ENCODE results near the gene FOXP1. TPM values are rescaled to one million over a fixed set of nuclear protein-coding genes. Genes with fewer than 3 reads are reported as not detected.

FOXP1 gene
- total and polyA plus RNA-seq, 2 experiments from 2014 or later, result 37.4 to 59.9 TPM

- Histone ChIP-seq H3K27ac (no peak overlapping the region), H4K20me1 (ENCODE audit: insufficient read depth) (no peaks in the 10 kb centered on the region), H3K4me1 (ENCODE audit: insufficient read depth) (peaks cover 10% of the 10 kb centered on the region), H3K9me2 (ENCODE audit: insufficient read depth) (no peaks in the 10 kb centered on the region), H3K27me3 (replicated peaks; ENCODE audit: insufficient read depth) (no peaks in the 10 kb centered on the region), H3K79me2 (ENCODE audit: insufficient read depth) (no peaks in the 10 kb centered on the region), H3K4me3 (no peak overlapping the region), H2AFZ (no peak overlapping the region), H3K9me3 (ENCODE audit: low read depth) (no peaks in the 10 kb centered on the region), H3K36me3 (ENCODE audit: low read depth) (no peaks in the 10 kb centered on the region), H3K4me2 (ENCODE audit: unreplicated experiment) (no peak overlapping the region), H3K9ac (no peak overlapping the region), H3F3A (ENCODE audit: insufficient read depth) (no peaks in the 10 kb centered on the region)
- DNase-seq, result no peak
- TF ChIP-seq EZH2phosphoT487 (IDR thresholded peaks at IDR 0.05; ENCODE audit: insufficient read depth, low read depth), result no peak
- TF ChIP-seq EZH2 (IDR thresholded peaks at IDR 0.05; ENCODE audit: insufficient read depth, poor library complexity, severe bottlenecking), result no peak
- WGBS, 2 experiments (ENCODE audit: low coverage in 1 of 2, low lambda C conversion rate in 2 of 2, missing lambda C conversion rate in 2 of 2), result 93 to 99% methylated on average over 8 of the region's 8 CpGs
- in situ Hi-C loops (cut with MboI), result no loop called here
Observed at GRCh38 chr3:71240034-71240433, 343.5 kb downstream of the FOXP1 start.

DNA sequence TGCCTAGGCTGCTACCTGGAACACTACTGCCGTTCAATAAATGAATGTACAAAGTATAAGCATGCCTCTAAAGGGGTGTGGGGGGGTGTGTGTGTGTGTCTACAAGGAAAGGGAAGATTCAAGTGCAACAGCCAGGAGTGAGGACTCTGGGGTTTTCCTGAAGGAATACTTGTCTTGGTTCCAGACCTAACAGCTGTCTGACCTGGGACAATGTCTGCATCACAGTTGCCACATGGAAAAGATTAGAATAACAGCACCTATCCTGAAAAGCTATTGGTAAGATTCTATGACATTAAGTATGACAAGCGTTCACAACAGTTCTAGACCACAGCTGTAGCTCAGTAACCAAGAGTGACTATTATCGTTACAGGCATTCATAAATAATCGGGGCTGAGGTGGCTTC lies 345.2 kb downstream of the FOXP1 start:
- 92 to 94% methylated on average over 4 of the region's 4 CpGs for WGBS, 2 experiments (ENCODE audit: low coverage in 1 of 2, low lambda C conversion rate in 2 of 2, missing lambda C conversion rate in 2 of 2)
- no peaks in the 10 kb centered on the region for H3F3A ChIP-seq (ENCODE audit: insufficient read depth)
- no peak overlapping the region for H3K9ac ChIP-seq
- H3K9me3 ChIP-seq (ENCODE audit: low read depth), result no peaks in the 10 kb centered on the region
- H3K27me3 ChIP-seq (replicated peaks; ENCODE audit: insufficient read depth), result no peaks in the 10 kb centered on the region
- DNase-seq, result no peak
- H4K20me1 ChIP-seq (ENCODE audit: insufficient read depth), result no peaks in the 10 kb centered on the region
- in situ Hi-C loops (cut with MboI), result no loop called here
- no peaks in the 10 kb centered on the region for H3K9me2 ChIP-seq (ENCODE audit: insufficient read depth)
- no peak for TF ChIP-seq EZH2 (IDR thresholded peaks at IDR 0.05; ENCODE audit: insufficient read depth, poor library complexity, severe bottlenecking)
- no peak for TF ChIP-seq EZH2phosphoT487 (IDR thresholded peaks at IDR 0.05; ENCODE audit: insufficient read depth, low read depth)
- H3K27ac ChIP-seq, result no peak overlapping the region
- H3K79me2 ChIP-seq (ENCODE audit: insufficient read depth), result no peaks in the 10 kb centered on the region
- no peak overlapping the region for H3K4me2 ChIP-seq (ENCODE audit: unreplicated experiment)
- no peaks in the 10 kb centered on the region for H3K36me3 ChIP-seq (ENCODE audit: low read depth)
- H3K4me3 ChIP-seq, result no peak overlapping the region
- no peaks in the 10 kb centered on the region for H3K4me1 ChIP-seq (ENCODE audit: insufficient read depth)
- H2AFZ ChIP-seq, result no peak overlapping the region

DNA sequence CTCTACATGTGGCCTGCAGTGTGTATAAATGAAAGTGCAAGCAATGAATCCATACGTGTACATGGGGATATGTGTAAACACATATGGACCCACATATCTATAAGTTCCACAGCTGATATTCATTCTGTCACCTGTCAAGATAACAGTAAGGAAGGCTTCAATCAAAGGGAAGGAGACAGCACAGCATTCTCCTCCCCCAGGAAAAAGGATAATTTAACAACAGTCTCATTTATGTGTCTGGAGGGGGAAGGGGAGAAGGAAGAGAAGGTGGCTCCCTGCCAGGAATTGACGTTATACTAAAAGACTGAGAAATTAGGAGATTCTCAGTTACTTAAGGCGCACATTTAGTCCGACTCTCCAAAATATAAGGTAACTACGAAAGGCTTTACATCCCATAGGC lies 345.9 kb downstream of the FOXP1 start:
- no peaks in the 10 kb centered on the region for H3K9me3 ChIP-seq (ENCODE audit: low read depth)
- no peaks in the 10 kb centered on the region for H3K79me2 ChIP-seq (ENCODE audit: insufficient read depth)
- in situ Hi-C loops (cut with MboI), result no loop called here
- H3K27me3 ChIP-seq (replicated peaks; ENCODE audit: insufficient read depth), result no peaks in the 10 kb centered on the region
- no peaks in the 10 kb centered on the region for H4K20me1 ChIP-seq (ENCODE audit: insufficient read depth)
- H3K9ac ChIP-seq, result no peak overlapping the region
- no peak overlapping the region for H3K27ac ChIP-seq
- H3K4me3 ChIP-seq, result no peak overlapping the region
- TF ChIP-seq EZH2phosphoT487 (IDR thresholded peaks at IDR 0.05; ENCODE audit: insufficient read depth, low read depth) (no peak), EZH2 (IDR thresholded peaks at IDR 0.05; ENCODE audit: insufficient read depth, poor library complexity, severe bottlenecking) (no peak)
- no peaks in the 10 kb centered on the region for H3F3A ChIP-seq (ENCODE audit: insufficient read depth)
- DNase-seq, result no peak
- no peaks in the 10 kb centered on the region for H3K9me2 ChIP-seq (ENCODE audit: insufficient read depth)
- 84 to 92% methylated on average over 5 of the region's 5 CpGs for WGBS, 2 experiments (ENCODE audit: low coverage in 1 of 2, low lambda C conversion rate in 2 of 2, missing lambda C conversion rate in 2 of 2)
- H2AFZ ChIP-seq, result no peak overlapping the region
- no peaks in the 10 kb centered on the region for H3K36me3 ChIP-seq (ENCODE audit: low read depth)
- H3K4me2 ChIP-seq (ENCODE audit: unreplicated experiment), result no peak overlapping the region
- no peaks in the 10 kb centered on the region for H3K4me1 ChIP-seq (ENCODE audit: insufficient read depth)

DNA sequence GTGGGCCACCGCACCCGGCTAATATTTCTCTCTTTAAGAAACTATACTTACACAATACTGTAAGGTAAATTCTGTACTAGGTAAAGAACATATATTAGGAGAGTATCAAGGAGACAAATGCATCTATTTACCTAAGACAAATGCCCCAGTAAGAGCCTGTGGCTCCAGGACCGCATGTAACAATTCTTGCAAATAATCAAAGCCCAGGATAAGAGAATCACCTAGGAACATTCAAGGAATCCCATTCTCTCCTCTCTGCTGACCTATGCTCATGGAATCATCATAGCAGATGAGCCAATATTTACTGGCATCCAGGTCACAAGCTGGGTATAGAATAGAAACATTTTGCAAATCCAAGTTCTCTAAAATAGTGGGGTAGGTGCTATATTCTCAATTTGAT lies 347.7 kb downstream of the FOXP1 start:
- H2AFZ ChIP-seq, result no peak overlapping the region
- no peak overlapping the region for H3K4me3 ChIP-seq
- no peaks in the 10 kb centered on the region for H3K9me3 ChIP-seq (ENCODE audit: low read depth)
- TF ChIP-seq EZH2phosphoT487 (IDR thresholded peaks at IDR 0.05; ENCODE audit: insufficient read depth, low read depth), result no peak
- in situ Hi-C loops (cut with MboI), result no loop called here
- no peak overlapping the region for H3K4me2 ChIP-seq (ENCODE audit: unreplicated experiment)
- H4K20me1 ChIP-seq (ENCODE audit: insufficient read depth), result no peaks in the 10 kb centered on the region
- H3K79me2 ChIP-seq (ENCODE audit: insufficient read depth), result no peaks in the 10 kb centered on the region
- H3F3A ChIP-seq (ENCODE audit: insufficient read depth), result no peaks in the 10 kb centered on the region
- no peaks in the 10 kb centered on the region for H3K9me2 ChIP-seq (ENCODE audit: insufficient read depth)
- no peaks in the 10 kb centered on the region for H3K4me1 ChIP-seq (ENCODE audit: insufficient read depth)
- no peak overlapping the region for H3K27ac ChIP-seq
- H3K27me3 ChIP-seq (replicated peaks; ENCODE audit: insufficient read depth), result no peaks in the 10 kb centered on the region
- WGBS, 2 experiments (ENCODE audit: low coverage in 1 of 2, low lambda C conversion rate in 2 of 2, missing lambda C conversion rate in 2 of 2), result 86 to 90% methylated on average over 3 of the region's 3 CpGs
- no peaks in the 10 kb centered on the region for H3K36me3 ChIP-seq (ENCODE audit: low read depth)
- H3K9ac ChIP-seq, result no peak overlapping the region
- DNase-seq, result no peak

DNA sequence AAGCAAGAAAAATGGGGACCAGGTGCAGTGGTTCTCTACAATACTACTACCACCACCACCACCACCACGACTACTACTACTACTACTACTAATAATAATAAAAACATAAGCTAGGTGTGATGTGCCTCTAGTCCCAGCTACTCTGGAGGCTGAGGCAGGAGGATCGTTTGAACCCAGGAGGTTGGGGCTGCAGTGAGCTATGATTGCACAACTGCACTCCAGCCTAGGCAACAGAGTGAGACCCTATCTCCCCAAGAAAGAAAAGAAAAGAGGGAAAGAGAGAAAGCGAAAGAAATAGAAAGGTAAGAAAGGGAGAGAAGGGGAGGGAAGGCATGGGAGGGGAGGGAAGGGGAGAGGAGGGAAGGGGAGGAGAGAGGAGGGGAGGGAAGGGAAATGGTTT lies 350.6 kb downstream of the FOXP1 start:
- H3K4me2 ChIP-seq (ENCODE audit: unreplicated experiment), result no peak overlapping the region
- no peaks in the 10 kb centered on the region for H3K27me3 ChIP-seq (replicated peaks; ENCODE audit: insufficient read depth)
- H3K9me3 ChIP-seq (ENCODE audit: low read depth), result no peaks in the 10 kb centered on the region
- no peak for DNase-seq
- no peaks in the 10 kb centered on the region for H4K20me1 ChIP-seq (ENCODE audit: insufficient read depth)
- H3K27ac ChIP-seq, result no peak overlapping the region
- H3K4me1 ChIP-seq (ENCODE audit: insufficient read depth), result no peaks in the 10 kb centered on the region
- H3K9ac ChIP-seq, result no peak overlapping the region
- TF ChIP-seq EZH2 (IDR thresholded peaks at IDR 0.05; ENCODE audit: insufficient read depth, poor library complexity, severe bottlenecking) (no peak), EZH2phosphoT487 (IDR thresholded peaks at IDR 0.05; ENCODE audit: insufficient read depth, low read depth) (no peak)
- H3F3A ChIP-seq (ENCODE audit: insufficient read depth), result no peaks in the 10 kb centered on the region
- 84 to 92% methylated on average over 3 of the region's 3 CpGs for WGBS, 2 experiments (ENCODE audit: low coverage in 1 of 2, low lambda C conversion rate in 2 of 2, missing lambda C conversion rate in 2 of 2)
- H2AFZ ChIP-seq, result no peak overlapping the region
- no peaks in the 10 kb centered on the region for H3K9me2 ChIP-seq (ENCODE audit: insufficient read depth)
- H3K36me3 ChIP-seq (ENCODE audit: low read depth), result no peaks in the 10 kb centered on the region
- in situ Hi-C loops (cut with MboI), result no loop called here
- no peaks in the 10 kb centered on the region for H3K79me2 ChIP-seq (ENCODE audit: insufficient read depth)
- no peak overlapping the region for H3K4me3 ChIP-seq
